ENCODE measurements around the gene SLC39A12.

DNA sequence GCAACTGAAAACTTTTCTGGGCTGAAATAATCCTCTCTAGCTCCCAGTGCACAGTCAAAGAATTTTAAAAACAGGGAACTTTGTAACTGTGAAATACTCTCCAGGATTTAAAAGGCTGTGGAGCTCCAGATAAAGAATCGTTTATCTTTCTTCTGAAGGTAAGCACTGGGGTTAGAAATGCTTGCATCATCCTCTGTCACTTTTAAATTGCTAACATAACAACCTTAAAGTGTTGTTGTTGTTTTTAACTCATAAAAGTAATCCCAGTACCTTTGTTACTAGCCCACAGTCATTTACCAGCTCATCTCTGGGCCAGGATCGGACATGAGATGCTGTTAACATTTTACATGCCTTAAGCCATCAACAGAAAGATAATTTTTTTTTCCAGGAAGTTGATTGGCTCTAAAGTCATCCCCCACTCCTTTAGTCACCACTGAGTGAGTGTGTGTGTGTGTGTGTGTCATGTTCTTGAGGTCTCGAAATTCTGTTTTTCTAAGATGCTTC lies at the start of gene SLC39A12:
- TF ChIP-seq, protein P1, sequence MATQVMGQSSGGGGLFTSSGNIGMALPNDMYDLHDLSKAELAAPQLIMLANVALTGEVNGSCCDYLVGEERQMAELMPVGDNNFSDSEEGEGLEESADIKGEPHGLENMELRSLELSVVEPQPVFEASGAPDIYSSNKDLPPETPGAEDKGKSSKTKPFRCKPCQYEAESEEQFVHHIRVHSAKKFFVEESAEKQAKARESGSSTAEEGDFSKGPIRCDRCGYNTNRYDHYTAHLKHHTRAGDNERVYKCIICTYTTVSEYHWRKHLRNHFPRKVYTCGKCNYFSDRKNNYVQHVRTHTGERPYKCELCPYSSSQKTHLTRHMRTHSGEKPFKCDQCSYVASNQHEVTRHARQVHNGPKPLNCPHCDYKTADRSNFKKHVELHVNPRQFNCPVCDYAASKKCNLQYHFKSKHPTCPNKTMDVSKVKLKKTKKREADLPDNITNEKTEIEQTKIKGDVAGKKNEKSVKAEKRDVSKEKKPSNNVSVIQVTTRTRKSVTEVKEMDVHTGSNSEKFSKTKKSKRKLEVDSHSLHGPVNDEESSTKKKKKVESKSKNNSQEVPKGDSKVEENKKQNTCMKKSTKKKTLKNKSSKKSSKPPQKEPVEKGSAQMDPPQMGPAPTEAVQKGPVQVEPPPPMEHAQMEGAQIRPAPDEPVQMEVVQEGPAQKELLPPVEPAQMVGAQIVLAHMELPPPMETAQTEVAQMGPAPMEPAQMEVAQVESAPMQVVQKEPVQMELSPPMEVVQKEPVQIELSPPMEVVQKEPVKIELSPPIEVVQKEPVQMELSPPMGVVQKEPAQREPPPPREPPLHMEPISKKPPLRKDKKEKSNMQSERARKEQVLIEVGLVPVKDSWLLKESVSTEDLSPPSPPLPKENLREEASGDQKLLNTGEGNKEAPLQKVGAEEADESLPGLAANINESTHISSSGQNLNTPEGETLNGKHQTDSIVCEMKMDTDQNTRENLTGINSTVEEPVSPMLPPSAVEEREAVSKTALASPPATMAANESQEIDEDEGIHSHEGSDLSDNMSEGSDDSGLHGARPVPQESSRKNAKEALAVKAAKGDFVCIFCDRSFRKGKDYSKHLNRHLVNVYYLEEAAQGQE (IDR thresholded peaks at IDR 0.05; ENCODE audit: insufficient read depth in 1 of 2, low read depth in 2 of 2, low read length in 2 of 2) = no peak
- no peak for TF ChIP-seq POLR2AphosphoS5 (IDR thresholded peaks at IDR 0.05; ENCODE audit: low read depth, low read length)
- TF ChIP-seq TAF1 (IDR thresholded peaks at IDR 0.05; ENCODE audit: borderline replicate concordance, insufficient read depth, low read length) = no peak
